HG03460 (cell line): ENCODE measurements around the gene RABEP1.
"Not testable (repeated sequence)": the region's sequence is repeated elsewhere in the genome, so short reads cannot be mapped to it uniquely, and the experiment has no call there.

ENCODE experiments used
- ATAC-seq: cut with Tn5 transposase; IDR thresholded peaks from one replicate; pipeline ENCODE4 v1.9.1; 2021; ENCODE audit not compliant: unreplicated experiment

Gene RABEP1

GRCh38 chr17:5419959-5420653 lies 138.0 kb downstream of the RABEP1 start, which contains the start of gene RPAIN:
Gene RPAIN (plus strand): TSS chr17:5420182. CDS start chr17:5420211, 29 bp downstream.
- peak; percentile 58 for ATAC-seq

GRCh38 chr17:5422505-5422904 lies 140.4 kb downstream of the RABEP1 start:
- ATAC-seq: no peak

- no peak for ATAC-seq
Measured at GRCh38 chr17:5424909-5425308, 142.8 kb downstream of the RABEP1 start.

- ATAC-seq: no peak
Measured at GRCh38 chr17:5425826-5426225, 143.7 kb downstream of the RABEP1 start.

GRCh38 chr17:5429191-5429887 lies 147.3 kb downstream of the RABEP1 start:
- no peak for ATAC-seq

- no peak for ATAC-seq
Measured at GRCh38 chr17:5430413-5430999, 148.4 kb downstream of the RABEP1 start.

DNA sequence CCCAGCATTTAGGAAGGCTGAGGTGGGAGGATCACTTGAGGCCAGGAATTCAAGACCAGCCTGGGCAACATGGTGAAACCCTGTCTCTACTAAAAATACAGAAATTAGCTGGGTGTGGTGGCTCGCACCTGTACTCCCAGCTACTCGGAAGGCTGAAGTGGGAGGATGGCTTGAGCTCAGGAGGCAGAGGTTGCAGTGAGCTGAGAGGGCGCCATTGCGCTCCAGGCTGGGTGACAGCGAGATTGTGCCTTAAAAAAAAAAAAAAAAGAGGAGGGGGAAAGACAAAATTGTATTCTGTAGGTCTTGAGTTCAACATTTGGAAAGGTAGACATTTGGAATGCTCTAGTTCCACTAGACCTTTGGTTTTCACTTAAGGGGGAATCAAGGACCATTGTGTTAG lies 149.2 kb downstream of the RABEP1 start:
- not testable (repeated sequence) for ATAC-seq

DNA sequence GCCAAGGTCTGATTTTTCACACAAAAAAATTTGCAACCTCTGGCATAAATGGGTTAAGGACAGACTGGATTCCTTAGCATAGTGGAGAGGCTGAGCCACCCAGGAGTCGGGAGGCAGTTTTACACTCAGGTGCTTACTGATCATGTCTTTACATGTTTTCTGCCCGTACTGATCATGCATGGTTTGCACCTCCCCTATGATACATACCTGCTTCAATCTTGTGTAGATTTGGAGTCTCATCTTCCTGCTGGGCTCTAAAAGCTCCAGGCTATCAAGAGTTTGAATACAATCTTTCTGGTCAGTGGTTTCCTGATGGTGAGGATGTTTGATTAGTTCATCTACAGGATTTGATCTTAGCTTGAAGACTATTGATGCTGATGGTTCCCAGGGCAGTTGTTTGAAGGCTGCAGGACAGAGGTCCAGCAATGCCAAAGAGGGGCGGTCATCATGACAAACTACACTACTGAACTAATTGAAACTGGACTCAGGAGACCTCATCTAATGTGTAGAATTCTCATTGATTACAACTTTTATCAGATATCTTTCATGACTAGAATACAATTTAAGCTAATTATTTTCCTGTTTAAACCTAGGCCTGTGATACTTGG lies 150.0 kb downstream of the RABEP1 start:
- no peak for ATAC-seq

DNA sequence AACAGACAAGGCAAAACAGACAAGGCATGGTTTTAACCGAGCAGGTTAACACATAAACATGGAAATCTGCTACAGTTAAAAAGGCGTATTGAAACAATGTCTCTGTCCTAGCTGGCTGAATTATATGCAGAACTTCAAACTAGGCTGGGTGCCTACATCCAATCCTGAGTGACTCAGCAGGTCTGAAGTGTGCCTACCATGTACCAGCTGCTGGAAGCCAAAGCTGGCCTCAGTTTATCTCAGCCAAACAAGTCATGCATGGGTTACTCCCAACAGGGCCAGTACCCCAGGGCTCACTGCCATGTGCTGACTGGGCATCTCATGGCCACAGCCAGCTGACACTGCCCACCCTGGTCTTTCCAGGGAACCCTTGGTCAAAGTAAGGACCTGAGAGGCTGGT lies 152.9 kb downstream of the RABEP1 start:
- no peak for ATAC-seq
